HL-60/S4 (cell line): ENCODE results near the gene DFFA.
"Not testable (repeated sequence)": the region's sequence is repeated elsewhere in the genome, so short reads cannot be mapped to it uniquely, and the experiment has no call there.

Source experiments
- in situ Hi-C: fragments of 300-500 bp; cut with MboI; formaldehyde crosslinking; loops from 2 replicates; pipeline ENCODE4 v1.14.3; 2022; ENCODE audit warnings: low sequenced_read_pairs

The DFFA gene

DNA sequence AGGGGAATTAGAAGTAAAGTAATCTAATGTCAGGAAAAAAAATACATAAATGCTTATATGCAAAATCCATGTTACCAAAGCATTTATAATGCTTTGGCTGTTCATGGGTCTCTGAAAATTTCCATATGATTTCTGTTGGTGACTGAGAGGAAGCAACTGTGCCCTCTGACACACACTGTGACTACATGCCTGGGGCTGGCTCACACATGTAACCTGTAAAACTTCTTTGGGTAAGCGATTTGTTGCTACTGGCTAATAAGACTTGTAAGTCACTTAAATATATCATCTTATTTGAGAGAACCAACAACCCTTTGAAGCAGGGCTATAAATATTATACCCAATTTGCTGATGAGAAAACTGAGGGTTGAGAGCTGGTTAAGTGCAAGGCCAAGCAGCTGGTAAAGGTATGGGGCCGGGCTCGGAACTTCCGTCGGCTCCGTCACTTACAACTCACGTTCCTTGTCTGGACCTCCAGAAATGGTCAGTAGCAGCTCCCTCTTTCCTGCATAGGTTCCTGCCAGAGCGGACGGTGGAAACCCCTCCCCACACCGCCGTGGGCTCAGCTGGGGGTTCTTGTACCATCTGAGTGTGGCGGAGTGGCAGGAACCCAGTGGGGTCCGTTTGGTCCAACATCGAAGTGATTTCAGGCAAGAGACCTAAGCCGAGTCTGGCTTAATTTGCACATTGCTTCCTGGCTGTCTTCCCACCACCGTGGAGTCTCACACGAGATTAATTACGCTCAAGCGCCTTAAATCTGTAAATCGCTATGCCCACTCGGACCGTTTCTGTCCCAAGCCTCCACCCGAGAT is 714 bp downstream of the DFFA start:
- in situ Hi-C loops, result no loop called here

DNA sequence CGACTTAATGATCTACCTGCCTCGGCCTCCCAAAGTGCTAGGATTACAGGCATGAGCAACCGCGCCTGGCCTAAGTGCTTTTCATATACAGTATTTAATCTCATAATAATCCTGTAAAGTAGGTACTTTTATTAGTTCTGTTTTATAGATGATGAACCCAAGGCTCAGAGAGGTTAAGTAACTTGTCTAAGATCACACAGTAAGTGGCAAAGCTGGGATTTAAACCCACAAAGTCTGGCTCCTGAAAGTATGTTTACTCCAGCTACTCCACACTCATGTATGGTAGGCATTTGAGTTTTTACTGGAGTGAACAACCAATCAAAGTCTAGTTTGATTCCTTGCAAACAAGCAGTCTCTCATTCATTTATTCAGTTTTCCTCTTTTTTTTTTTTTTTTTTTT is 2.3 kb downstream of the DFFA start:
- in situ Hi-C loops, result no loop called here

DNA sequence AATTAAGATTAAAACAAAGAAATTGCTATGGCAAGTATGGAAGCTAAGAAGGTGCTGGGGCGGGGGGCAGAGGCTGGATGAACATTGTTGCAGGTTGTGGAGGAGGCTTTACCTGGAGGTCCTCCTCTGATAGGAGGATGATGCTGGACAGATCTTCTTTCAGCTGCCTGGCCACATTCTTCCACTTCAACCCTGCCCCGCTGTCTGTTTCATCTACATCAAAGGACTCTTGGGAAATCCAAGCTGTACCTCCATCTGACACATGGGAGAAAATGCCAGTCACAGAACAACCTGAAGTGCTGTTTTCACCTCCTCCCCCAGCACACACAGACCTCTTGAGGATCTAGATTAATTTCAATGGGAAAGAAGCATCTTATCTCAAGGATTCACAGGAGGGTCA is 5.3 kb downstream of the DFFA start:
- in situ Hi-C loops, result no loop called here

DNA sequence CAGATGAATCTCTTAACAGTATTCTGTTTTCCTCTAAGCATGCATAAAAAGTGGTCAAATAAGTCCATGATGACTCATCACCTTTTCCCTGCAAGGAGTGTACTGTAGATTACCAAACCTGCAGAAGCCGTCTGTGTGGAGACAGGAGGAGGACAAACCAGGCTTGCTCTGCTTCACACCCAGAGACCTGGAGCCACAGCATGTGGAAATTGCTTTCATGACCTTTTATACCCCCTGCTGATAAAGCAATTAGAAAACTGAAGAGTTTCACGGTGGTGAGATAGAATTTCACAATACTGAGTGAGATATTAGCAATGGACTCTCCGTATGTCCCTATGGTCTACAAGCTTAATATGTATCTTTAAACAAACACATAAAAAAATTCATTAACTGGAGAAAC is 13.1 kb downstream of the DFFA start:
- in situ Hi-C loops, result no loop called here

DNA sequence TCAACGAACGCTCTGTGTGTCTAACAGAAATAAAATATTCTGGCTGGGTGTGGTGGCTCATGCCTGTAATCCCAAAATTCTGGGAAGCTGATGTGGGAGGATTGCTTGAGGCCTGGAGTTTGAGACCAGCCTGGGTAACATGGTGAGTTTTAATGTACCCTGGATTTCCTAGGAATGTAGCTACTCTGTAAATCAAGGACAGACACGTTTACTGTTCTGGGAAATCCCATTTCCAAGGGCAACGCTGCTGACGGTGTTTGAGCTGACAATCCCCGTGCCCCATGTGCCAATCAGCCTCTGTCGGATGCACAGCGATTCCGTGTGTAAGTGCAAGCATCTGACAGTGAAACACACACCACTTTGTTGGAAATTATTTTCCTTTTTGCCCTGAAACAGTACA is 14.5 kb downstream of the DFFA start:
- in situ Hi-C loops, result no loop called here

DNA sequence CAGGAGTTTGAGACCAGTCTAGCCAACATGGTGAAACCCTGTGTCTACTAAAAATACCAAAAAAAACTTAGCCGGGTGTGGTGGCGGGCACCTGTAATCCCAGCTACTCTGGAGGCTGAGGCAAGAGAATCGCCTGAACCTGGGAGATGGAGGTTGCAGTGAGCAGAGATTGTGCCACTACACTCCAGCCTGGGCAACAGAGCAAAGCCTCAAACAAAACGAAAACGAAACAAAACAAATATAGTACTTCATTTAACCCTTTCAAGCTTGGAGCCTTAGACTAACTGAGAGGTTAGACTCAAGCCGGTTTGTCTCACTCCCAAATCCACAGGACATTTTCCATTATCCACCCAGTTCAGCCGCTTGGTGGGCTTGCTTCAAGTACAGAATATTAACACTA is 14.9 kb downstream of the DFFA start:
- in situ Hi-C loops, result not testable (repeated sequence)

DNA sequence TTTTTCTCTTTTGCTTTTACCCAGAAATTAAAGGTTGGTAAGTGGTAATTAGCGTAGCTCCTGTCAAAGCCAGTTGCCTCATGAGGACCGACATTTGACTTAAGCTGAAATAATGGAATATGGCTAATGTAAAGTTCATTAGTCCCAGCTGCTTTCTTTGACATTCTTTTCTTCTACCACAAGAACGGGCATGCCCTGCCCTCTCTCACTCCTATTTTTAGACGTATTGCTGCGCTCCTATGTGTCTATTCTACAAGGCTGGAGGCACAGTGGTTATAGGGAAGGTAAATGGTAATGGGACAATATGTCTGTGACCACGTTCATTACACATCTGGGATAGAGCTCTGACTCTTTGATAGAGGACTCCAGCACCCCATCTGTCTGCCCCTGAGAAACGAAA is 15.7 kb downstream of the DFFA start:
- in situ Hi-C loops, result no loop called here

DNA sequence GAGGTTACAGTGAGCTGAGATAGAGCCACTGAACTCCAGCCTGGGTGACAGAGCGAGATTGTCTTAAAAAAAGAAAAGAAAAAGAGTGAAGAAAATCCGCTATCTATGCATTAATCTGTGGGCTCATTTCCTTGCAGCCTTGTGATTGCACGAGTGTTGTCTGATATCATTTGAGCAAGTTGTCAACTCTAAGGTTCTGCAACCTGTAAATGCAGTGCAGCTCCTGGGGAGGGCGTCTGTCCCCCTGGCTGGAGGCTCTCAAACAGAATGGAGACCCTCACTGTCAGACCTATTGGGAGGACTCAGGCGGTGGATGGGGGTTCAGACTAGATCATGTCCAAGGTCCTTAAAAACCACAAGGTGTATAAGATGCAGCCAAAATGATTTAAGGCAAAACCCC is 16.3 kb downstream of the DFFA start:
- in situ Hi-C loops, result no loop called here

DNA sequence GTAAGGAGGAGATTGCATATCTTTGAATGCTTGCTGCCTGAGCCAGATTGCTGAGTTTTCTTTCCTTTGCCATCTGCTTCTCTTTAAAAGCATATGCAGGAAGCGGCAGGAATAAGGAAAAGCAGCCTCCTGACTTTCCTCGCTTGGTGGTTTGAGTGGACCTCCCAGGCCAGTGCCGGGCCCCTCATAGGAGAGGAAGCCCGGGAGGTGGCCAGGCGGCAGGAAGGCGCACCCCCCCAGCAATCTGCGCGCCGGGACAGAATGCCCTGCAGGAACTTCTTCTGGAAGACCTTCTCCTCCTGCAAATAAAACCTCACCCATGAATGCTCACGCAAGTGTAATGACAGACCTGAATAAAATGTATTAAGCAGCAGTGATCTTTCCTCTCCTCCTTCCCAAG is 21.0 kb downstream of the DFFA start:
- in situ Hi-C loops, result no loop called here

DNA sequence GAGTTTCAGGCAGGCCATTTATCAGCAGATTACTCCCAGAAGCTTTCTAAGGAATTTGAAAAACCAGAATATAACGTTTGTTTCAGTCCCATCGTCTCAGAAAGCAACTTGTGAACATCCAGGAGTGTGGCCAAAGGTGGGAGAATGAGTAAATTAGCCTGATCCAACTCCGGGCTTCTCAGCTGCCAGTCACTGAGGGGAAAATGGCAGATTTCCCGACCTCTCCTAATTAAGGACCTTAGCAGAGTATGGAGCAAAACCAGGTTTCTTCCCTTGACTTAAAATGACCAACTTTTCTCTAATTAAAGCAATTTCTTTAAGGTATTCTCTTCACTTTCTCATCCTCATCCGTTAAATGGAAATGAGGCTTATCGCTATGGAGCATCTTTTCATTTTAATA is 21.5 kb downstream of the DFFA start:
- in situ Hi-C loops, result no loop called here

DNA sequence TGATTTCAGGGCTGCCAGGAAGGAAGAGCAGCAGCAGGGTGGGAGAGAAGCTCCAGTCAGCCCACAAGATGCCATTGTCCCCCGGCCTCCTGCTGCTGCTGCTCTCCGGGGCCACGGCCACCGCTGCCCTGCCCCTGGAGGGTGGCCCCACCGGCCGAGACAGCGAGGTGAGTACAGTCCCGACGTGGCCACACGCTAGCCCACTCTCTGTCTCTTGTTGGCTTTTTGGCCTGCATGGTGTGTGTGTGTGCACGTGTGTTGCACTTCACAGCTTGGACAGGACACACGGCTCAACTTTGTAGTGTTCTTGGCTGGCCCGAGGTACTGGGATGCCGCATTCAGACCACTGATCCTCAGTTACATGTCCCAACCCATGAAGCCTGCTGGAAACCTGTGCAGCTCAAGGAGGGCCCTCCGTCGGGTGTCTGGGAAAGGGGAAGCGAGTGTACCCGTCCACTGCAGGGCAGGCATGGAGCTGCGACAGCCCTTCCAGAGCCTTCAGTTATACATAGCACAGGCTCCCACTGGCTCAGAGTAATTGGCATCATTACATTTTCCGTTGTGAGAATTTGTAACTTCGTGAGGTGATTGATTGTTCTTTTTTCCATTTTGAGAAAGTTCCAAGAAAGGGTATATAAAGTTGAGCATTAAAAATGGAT is 22.0 kb downstream of the DFFA start:
- in situ Hi-C loops, result no loop called here

DNA sequence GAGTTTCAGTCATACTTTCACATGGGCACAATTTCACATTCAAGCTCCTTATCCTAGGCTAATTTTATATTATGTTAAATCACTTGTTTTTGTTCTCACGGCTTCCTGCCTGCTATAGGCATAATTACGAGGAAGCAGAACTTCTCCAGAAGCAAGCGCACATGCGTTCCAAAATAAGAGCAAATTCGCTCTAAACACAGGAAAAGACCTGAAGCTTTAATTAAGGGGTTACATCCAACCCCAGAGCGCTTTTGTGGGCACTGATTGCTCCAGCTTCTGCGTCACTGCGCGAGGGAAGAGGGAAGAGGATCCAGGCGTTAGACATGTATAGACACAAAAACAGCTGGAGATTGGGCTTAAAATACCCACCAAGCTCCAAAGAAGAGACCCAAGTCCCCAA is 22.6 kb downstream of the DFFA start, which contains the start of gene CORT:
CORT (plus strand) TSS at position 281 of the 400 bp plus-strand sequence. CDS start 193 bp downstream, outside the sequence.
- in situ Hi-C loops, result no loop called here

DNA sequence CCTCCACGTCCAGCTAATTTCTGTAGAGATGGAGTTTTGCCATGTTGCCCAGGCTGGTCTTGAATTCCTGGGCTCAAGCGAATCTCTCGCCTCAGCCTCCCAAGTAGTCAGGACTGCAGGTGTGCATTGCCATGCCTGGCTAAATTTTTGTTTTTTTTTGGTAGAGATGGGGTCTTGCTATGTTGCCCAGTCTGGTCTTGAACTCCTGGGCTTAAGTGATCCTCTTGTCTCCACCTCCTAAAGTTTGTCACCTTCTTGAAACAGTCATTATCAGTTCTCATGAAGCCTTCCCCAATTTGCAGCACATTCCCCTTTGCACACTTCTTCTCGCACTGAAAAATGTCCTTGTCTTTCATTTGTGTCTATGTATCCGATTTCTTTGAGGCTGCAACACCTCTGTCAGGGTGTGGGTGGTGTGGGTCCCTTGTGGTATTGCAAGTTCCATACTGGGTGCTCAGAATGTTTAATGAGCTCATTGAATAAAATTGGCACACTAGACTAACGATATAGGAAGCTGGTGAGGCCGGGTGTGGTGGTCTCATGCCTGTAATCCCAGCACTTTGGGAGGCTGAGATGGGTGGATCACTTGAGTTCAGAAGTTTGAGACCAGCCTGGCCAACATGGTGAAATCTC is 25.4 kb downstream of the DFFA start:
- in situ Hi-C loops, result no loop called here

DNA sequence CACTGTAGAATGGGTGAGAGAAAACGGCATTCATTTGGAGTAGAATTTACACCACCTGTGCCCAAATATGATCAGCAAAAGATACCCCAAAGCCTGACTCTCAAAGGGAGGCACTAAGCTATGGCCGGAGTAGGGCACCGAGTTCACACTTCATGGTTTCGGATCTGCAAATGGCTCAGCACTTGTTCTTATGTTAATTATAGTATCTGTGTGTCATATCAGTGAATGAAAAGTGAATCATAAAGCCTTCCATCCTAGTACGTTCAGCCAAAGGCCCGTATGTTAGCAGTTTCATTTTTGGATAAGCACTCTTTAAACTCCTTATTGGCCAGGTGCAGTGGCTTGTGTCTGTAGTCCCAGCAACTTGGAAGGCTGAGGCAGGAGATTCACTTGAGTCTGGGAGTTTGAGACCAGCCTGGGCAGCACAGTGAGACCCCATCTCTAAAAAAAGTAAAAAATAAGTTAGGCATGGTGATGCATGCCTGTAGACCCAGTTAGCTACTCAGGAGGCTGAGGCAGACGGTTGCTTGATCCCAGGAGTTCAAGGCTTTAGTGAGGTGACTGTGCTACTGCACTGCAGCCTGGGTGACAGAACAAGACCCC is 27.4 kb downstream of the DFFA start:
- in situ Hi-C loops, result no loop called here

DNA sequence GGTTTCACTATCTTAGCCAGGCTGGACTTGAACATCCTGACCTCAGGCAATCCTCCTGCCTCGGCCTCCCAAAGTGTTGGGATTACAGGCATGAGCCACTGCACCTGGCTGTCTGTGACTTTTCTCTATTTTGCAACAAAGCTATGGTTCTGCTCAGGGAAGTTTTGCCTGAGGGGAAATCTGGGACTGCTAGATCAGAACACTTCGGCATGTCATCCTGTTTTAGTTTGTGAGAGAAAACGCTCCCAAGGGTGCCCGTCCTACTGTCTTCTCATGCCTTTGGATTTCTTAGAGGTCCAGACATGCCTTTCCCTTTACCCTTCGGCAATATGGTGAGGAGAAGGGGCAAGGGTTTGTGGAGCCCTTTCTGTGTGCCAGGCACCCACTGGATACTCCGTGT is 28.1 kb downstream of the DFFA start:
- in situ Hi-C loops, result no loop called here

DNA sequence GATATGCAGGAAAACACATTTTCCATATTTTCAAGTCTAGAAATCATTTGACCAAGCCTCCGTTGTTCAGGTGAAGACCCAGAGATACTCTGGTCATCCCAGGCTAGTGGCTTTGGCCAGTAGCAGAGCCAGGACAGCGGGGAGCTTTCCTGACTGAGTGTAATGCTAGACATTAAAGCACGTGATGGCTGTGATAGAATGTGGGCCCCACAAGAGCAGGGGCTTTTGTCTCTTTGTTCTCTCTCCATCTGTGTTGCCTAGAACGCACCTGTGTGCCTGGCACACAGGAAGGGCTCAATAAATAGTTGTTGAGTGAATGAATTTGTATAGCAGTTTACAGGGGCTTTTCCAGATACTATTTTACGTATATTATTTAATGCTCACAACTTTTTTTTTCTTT is 31.5 kb downstream of the DFFA start:
- in situ Hi-C loops, result no loop called here

DNA sequence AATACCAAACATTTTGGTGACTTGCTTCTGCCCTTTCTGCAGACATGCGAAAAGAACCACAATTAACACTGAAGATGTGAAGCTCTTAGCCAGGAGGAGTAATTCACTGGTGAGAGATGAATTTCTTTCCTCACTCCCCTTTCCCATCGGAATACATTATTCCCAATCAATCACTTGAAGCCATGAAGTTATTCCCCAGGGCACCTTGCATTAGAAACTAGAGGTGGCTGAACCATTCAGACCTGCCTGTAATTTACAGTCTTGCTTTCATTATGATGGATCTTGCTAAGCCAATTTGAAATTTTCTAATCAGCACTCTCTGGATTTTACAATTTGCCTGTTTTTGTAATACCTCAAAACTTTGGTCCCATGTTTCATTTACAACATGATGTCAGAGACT is 32.0 kb downstream of the DFFA start:
- in situ Hi-C loops, result no loop called here

DNA sequence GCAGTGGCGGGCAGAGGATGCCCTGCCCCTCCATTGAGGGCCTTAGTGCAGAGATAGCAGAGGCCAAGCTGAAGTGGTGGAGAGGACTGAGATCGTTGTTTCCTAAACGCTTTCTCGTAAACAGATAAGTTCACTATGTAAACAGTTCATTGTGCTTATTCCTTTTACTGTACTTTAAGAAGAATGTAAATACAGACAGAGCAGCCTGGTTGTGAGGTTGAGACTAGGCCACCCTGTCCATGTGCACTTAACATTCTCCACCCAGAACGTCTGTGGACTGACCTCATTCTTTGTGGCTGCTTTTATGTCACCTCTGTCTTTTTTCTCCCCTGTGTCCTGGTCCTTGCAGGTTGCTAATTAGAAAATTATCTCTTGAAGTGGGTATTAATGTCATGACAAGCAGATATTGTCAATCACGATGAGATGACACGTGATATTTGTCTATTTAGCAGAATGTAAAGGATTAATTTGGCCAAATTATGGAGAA is 33.6 kb downstream of the DFFA start:
- in situ Hi-C loops, result no loop called here

DNA sequence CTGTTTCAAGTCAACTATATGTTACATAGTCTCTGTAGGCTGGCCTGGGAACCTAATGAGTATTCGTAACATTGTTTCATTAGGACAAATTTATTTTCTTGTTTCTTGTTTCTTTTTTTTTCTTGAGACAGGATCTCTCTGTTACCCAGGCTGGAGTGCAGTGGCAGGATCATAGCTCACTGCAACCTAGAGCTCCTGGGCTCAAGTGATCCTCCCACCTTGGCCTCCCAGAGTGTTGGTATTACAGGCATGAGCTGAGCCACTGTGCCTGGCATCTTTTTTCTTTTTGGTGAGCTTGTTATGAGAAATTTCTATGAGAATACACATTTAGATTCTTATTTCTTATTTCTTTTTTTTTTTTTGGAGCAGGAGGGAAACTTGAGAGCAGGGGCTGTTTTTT is 35.3 kb downstream of the DFFA start:
- in situ Hi-C loops, result no loop called here

DNA sequence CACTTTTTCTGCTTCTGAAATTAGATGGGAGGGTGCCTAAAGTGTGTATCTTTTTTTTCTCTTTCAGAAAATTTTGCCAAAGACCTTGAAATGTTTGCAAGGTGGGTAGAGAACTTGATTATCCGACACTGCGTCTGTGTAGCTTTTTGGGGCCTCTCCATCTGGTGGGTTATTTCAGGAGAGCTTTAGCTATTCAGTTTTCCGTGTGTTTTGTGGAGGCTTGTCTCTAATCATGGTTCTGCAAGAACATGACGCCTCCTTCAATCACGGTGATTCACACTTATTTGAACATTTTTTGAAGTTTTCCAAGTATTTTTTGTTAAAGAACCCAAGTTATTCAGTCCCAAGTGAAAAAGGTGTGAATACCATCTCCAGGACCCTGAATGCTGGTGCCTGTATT is 37.7 kb downstream of the DFFA start:
- in situ Hi-C loops, result no loop called here

DNA sequence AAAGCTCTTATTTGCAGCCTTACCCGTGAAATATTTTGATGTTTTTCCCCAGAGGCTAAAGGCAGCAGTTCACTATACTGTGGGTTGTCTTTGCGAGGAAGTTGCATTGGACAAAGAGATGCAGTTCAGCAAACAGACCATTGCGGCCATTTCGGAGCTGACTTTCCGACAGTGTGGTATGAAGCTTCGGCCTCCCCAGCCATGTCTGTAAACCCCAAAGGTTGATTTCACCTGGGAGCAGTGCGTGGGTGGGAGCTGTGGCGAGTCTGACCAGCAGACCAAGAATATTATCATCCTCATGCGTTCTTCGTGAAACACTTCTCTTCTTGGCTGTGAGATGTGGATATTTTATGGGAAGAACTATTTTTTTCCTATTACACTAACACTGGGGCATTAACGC is 38.5 kb downstream of the DFFA start:
- in situ Hi-C loops, result no loop called here
